Left ventricle myocardium superior (tissue), 1 donor: ENCODE measurements around the gene OPCML. TPM values are rescaled to one million over a fixed set of nuclear protein-coding genes. Genes with fewer than 3 reads are reported as not detected.

Source experiments
- ATAC-seq: fragments of 200-7000 bp; cut with Tn5 transposase; one replicate; pipeline ENCODE4 v1.9.1; 2020; ENCODE audit warnings: mild to moderate bottlenecking, moderate library complexity
- DNase-seq: peaks from one replicate; pipeline ENCODE4 v3.0.0-alpha.2; 2020
- intact Hi-C: fragments of 100-400 bp; cut with micrococcal nuclease; formaldehyde crosslinking; loops from one replicate; pipeline ENCODE4 v1.11.0; 2022
- total RNA-seq: library from RNA; stranded (reverse); fragmentation: NEBNext Ultra II Directional; extraction: Animal tissue kit (Norgen Biotek cat#: 25700); gene quantifications from one replicate; pipeline ENCODE4 v1.2.1, GENCODE V29; 2021
- donor health status: DM: no; HTN: yes; CAD: no; lungs with severe emphysema.

Gene OPCML
- total RNA-seq, 1 donor from 2014 or later: 0.37 TPM

GRCh38 chr11:132911186-132911585 lies 621.1 kb downstream of the OPCML start:
- DNase-seq (no peak), ATAC-seq (no peak)
- intact Hi-C loops: no loop called here

- DNase-seq (no peak), ATAC-seq (no peak)
- intact Hi-C loops: no loop called here
These were observed 622.1 kb downstream of the OPCML start for GRCh38 chr11:132910011-132910760.

- DNase-seq: no peak
- intact Hi-C loops: no loop called here
- no peak for ATAC-seq
These were observed 623.2 kb downstream of the OPCML start for GRCh38 chr11:132909021-132909606.

- DNase-seq (no peak), ATAC-seq (no peak)
- intact Hi-C loops: no loop called here
These were observed 623.9 kb downstream of the OPCML start for GRCh38 chr11:132908414-132908810.

GRCh38 chr11:132907651-132908413 lies 624.5 kb downstream of the OPCML start:
- intact Hi-C loops: no loop called here
- ATAC-seq: no peak
- DNase-seq: no peak

- DNase-seq (no peak), ATAC-seq (no peak)
- intact Hi-C loops: no loop called here
These were observed 627.7 kb downstream of the OPCML start for GRCh38 chr11:132904607-132905006.

GRCh38 chr11:132904091-132904490 lies 628.2 kb downstream of the OPCML start:
- DNase-seq (no peak), ATAC-seq (no peak)
- intact Hi-C loops: no loop called here

- ATAC-seq: no peak
- no peak for DNase-seq
- intact Hi-C loops: no loop called here
These were observed 630.4 kb downstream of the OPCML start for GRCh38 chr11:132901638-132902471.

- ATAC-seq (no peak), DNase-seq (no peak)
- intact Hi-C loops: no loop called here
These were observed 633.6 kb downstream of the OPCML start for GRCh38 chr11:132898676-132899075.

- ATAC-seq: no peak
- intact Hi-C loops: no loop called here
- no peak for DNase-seq
These were observed 634.3 kb downstream of the OPCML start for GRCh38 chr11:132898021-132898420.

- intact Hi-C loops: no loop called here
- ATAC-seq (no peak), DNase-seq (no peak)
These were observed 637.0 kb downstream of the OPCML start for GRCh38 chr11:132895340-132895739.

- intact Hi-C loops: no loop called here
- ATAC-seq: no peak
These were observed 637.7 kb downstream of the OPCML start for GRCh38 chr11:132894606-132895005.

GRCh38 chr11:132892876-132893275 lies 639.4 kb downstream of the OPCML start:
- no peak for DNase-seq
- intact Hi-C loops: no loop called here
- ATAC-seq: no peak

More at GRCh38 chr11:132894606-132895005, 637.7 kb downstream of the OPCML start:
- no peak for DNase-seq

GRCh38 chr11:132888226-132888625 lies 644.1 kb downstream of the OPCML start:
- DNase-seq (no peak), ATAC-seq (no peak)
- intact Hi-C loops: no loop called here

- peak; percentile 48 for ATAC-seq
- intact Hi-C loops: no loop called here
- DNase-seq: no peak
These were observed 646.0 kb downstream of the OPCML start for GRCh38 chr11:132886335-132886734.

- intact Hi-C loops: no loop called here
- DNase-seq (no peak), ATAC-seq (no peak)
These were observed 649.1 kb downstream of the OPCML start for GRCh38 chr11:132883241-132883640.

- ATAC-seq (no peak), DNase-seq (no peak)
- intact Hi-C loops: no loop called here
These were observed 650.7 kb downstream of the OPCML start for GRCh38 chr11:132881622-132882021.

GRCh38 chr11:132878111-132878510 lies 654.2 kb downstream of the OPCML start:
- intact Hi-C loops: no loop called here
- ATAC-seq (no peak), DNase-seq (no peak)

GRCh38 chr11:132876705-132877104 lies 655.6 kb downstream of the OPCML start:
- ATAC-seq (no peak), DNase-seq (no peak)
- intact Hi-C loops: no loop called here
